K562 (cell line): Measurements from ENCODE around the gene TCF25. TPM values are rescaled to one million over a fixed set of nuclear protein-coding genes. Genes with fewer than 3 reads are reported as not detected.

Experiments used
- ATAC-seq: fragments of 200-7000 bp; cut with Tn5 transposase; 3 replicates; pipeline ENCODE4 v1.9.1; 2020; ENCODE audit warnings: moderate library complexity
- BruUV-seq: library from RNA; stranded (reverse); fragments of 400-500 nt; replicated peaks from 2 replicates; lab custom pipeline; 2021; lab: Mats Ljungman, UMichigan
- CTCF ChIA-PET: fragments of 300-600 bp; formaldehyde crosslinking; extraction: SDS; loops from one replicate; lab custom pipeline; 2021; ENCODE audit warnings: low intra/inter-chr PET ratio; lab: Yijun Ruan, JAX
- POLR2A ChIA-PET: fragments of 300-600, 350-650 bp; sonication (Branson Sonifier 250); formaldehyde crosslinking; extraction: SDS; loops from one replicate; lab custom pipeline; 2021; ENCODE audit warnings: antibody characterized with exemption, inconsistent platforms; lab: Yijun Ruan, JAX
- DNase-seq, 4 experiments: peaks; one replicate each; pipeline versions ENCODE4 v3.0.0 to v3.0.0-alpha.2; 2011 to 2018; ENCODE audit warnings: low spot score in 3 of 4, mixed read lengths in 3 of 4; ENCODE audit errors: extremely low read depth in 1 of 4
- FAIRE-seq: peaks from 2 replicates; lab custom pipeline; 2011; peaks lifted over from hg19 to GRCh38; lab: Jason Lieb, UNC
- H2AFZ ChIP-seq: 2 replicates; pipeline ENCODE4 v1.6.0; 2011; ENCODE audit warnings: low read depth, low read length, control low read depth, inconsistent platforms
- H3K27ac ChIP-seq: fragments of 200-600 bp; 3 replicates; pipeline ENCODE4 v1.8.0; 2011; ENCODE audit warnings: low read depth, mild to moderate bottlenecking, control low read depth, inconsistent platforms, low read length, moderate library complexity, mixed read lengths; ENCODE audit errors: extremely low read depth
- H3K27me3 ChIP-seq, 2 experiments: fragments of 300-600 bp in 1 of 2; 2 replicates in 1 of 2; 3 replicates in 1 of 2; pipeline versions ENCODE4 v1.6.0 to v1.8.0; 2011; ENCODE audit warnings: inconsistent platforms in 2 of 2, low read length in 2 of 2, mild to moderate bottlenecking in 1 of 2, mixed read lengths in 1 of 2, moderate library complexity in 1 of 2; ENCODE audit not compliant: control insufficient read depth in 2 of 2, insufficient read depth in 2 of 2
- H3K36me3 ChIP-seq: fragments of 300-600 bp; 3 replicates; pipeline ENCODE4 v1.8.0; 2011; ENCODE audit warnings: mild to moderate bottlenecking, low read length, inconsistent platforms; ENCODE audit not compliant: control insufficient read depth, insufficient read depth
- H3K4me1 ChIP-seq, 2 experiments: fragments of 200-600 bp in 1 of 2; replicated peaks in 1 of 2; 2 replicates in 1 of 2; 3 replicates in 1 of 2; pipeline versions ENCODE4 v1.5.1 to v1.8.0; 2011; ENCODE audit warnings: inconsistent platforms in 2 of 2, low read length in 2 of 2, mild to moderate bottlenecking in 1 of 2, mixed read lengths in 1 of 2, moderate library complexity in 1 of 2; ENCODE audit not compliant: control insufficient read depth in 2 of 2, insufficient read depth in 2 of 2
- H3K4me2 ChIP-seq: 2 replicates; pipeline ENCODE4 v1.6.1; 2011; ENCODE audit warnings: low read length, control low read depth, inconsistent platforms, mixed read lengths; ENCODE audit not compliant: insufficient read depth
- H3K4me3 ChIP-seq: fragments of 200-600 bp; sonication (generic), shearing (Covaris generic); 2 replicates; pipeline ENCODE4 v1.5.1; 2016; ENCODE audit warnings: control low read depth, inconsistent platforms
- H3K79me2 ChIP-seq: fragments of 200-600 bp; 3 replicates; pipeline ENCODE4 v1.8.0; 2011; ENCODE audit warnings: low read length, inconsistent platforms; ENCODE audit not compliant: control insufficient read depth, insufficient read depth
- H3K9ac ChIP-seq, 2 experiments: 2 replicates each; pipeline versions ENCODE4 v1.6.0 to v1.6.1; 2011; ENCODE audit warnings: low read depth in 2 of 2, low read length in 2 of 2, control low read depth in 1 of 2, inconsistent platforms in 1 of 2, mild to moderate bottlenecking in 1 of 2, mixed read lengths in 1 of 2; ENCODE audit not compliant: insufficient read depth in 1 of 2
- H3K9me1 ChIP-seq: one replicate; pipeline ENCODE4 v1.6.0; 2011; ENCODE audit warnings: inconsistent platforms, mild to moderate bottlenecking, low read length, moderate library complexity; ENCODE audit not compliant: control insufficient read depth, insufficient read depth
- H3K9me3 ChIP-seq: replicated peaks from 2 replicates; pipeline ENCODE4 v1.5.1; 2011; ENCODE audit warnings: low read depth, low read length, inconsistent platforms; ENCODE audit not compliant: control insufficient read depth, insufficient read depth
- H4K20me1 ChIP-seq: replicated peaks from 2 replicates; pipeline ENCODE4 v1.6.1; 2011; ENCODE audit warnings: low read length, inconsistent platforms, mixed read lengths; ENCODE audit not compliant: control insufficient read depth, insufficient read depth
- GATAD2B ChIP-seq: fragments of 450-650 bp; IDR thresholded peaks from 2 replicates; pipeline ENCODE4 v1.6.1; 2017; ENCODE audit warnings: mild to moderate bottlenecking, borderline replicate concordance
- ILF3 ChIP-seq: fragments of 450-650 bp; IDR thresholded peaks from 2 replicates; pipeline ENCODE4 v1.6.1; 2018; ENCODE audit warnings: antibody characterized with exemption, mild to moderate bottlenecking, moderate library complexity, borderline replicate concordance
- KLF16 ChIP-seq: IDR thresholded peaks from 2 replicates; pipeline ENCODE4 v1.6.1; 2016; ENCODE audit warnings: antibody characterized with exemption
- NCOA4 ChIP-seq: fragments of 450-650 bp; IDR thresholded peaks from 2 replicates; pipeline ENCODE4 v1.6.1; 2018; ENCODE audit warnings: mild to moderate bottlenecking; ENCODE audit not compliant: partially characterized antibody
- PHF8 ChIP-seq: fragments of 200-600 bp; sonication (generic); IDR thresholded peaks from 2 replicates; pipeline ENCODE4 v1.6.1; 2012; ENCODE audit warnings: mixed run types, mild to moderate bottlenecking, inconsistent platforms, low read length, moderate library complexity, borderline replicate concordance
- SIRT6 ChIP-seq: IDR thresholded peaks from one replicate; pipeline ENCODE4 v1.6.1; 2012; ENCODE audit warnings: low read depth, mild to moderate bottlenecking, control low read depth, inconsistent platforms, low read length, moderate library complexity
- ZBTB17 ChIP-seq: fragments of 450-650 bp; formaldehyde crosslinking; IDR thresholded peaks from 2 replicates; pipeline ENCODE4 v1.4.0; 2020; ENCODE audit warnings: mild to moderate bottlenecking
- ZFPM2 ChIP-seq: fragments of 250-450 bp; sonication (Bioruptor Pico); IDR thresholded peaks from 2 replicates; pipeline ENCODE4 v1.5.1; 2022; ENCODE audit warnings: mild to moderate bottlenecking
- ZNF239 ChIP-seq: fragments of 250-450 bp; sonication (Bioruptor Pico); IDR thresholded peaks from 2 replicates; pipeline ENCODE4 v1.4.0; 2020; ENCODE audit warnings: mild to moderate bottlenecking
- ZNF707 ChIP-seq: fragments of 250-450 bp; sonication (Bioruptor Pico); conservative IDR thresholded peaks from 2 replicates; pipeline ENCODE4 v1.8.0; 2022; ENCODE audit warnings: inconsistent platforms, mild to moderate bottlenecking, moderate library complexity
- WGBS: fragments of 100-300 bp; shearing (Covaris generic); methylation state at CpG from one replicate; pipeline ENCODE4 v1.1.6; 2016; ENCODE audit warnings: low coverage, mixed read lengths; ENCODE audit not compliant: insufficient coverage; ENCODE audit errors: missing lambda C conversion rate; 5-methylcytosine and 5-hydroxymethylcytosine counted together
- in situ Hi-C: fragments of 300-500 bp; cut with MboI; formaldehyde crosslinking; loops from 4 replicates; pipeline ENCODE4 v1.15.0; 2018; ENCODE audit warnings: inconsistent platforms, mixed read lengths
- intact Hi-C: fragments of 100-400 bp; cut with micrococcal nuclease; formaldehyde crosslinking; loops from 2 replicates; pipeline ENCODE4 v1.14.2; 2022
- polyA plus RNA-seq, 8 experiments: library from polyadenylated mRNA; depleted of rRNA in 4 of 8; stranded (reverse) in 5 of 8; unstranded in 3 of 8; fragments of >200 nt; fragmentation: Nextera tagmentation in 2 of 8; fragmentation: Illumina TruSeq in 1 of 8; extraction: Ambion mirVana in 2 of 8; extraction: Trizol in 1 of 8; gene quantifications; 2 replicates each; pipeline versions ENCODE4 v1.2.1 to v1.2.3, GENCODE V29; 2011 to 2014; ENCODE audit warnings: inconsistent platforms in 1 of 8, missing spikeins in 1 of 8
- total RNA-seq, 7 experiments: library from RNA; depleted of rRNA in 6 of 7; stranded (reverse); fragments of >200 nt in 6 of 7; fragmentation: Illumina TruSeq in 2 of 7; extraction: Trizol in 2 of 7; gene quantifications; 2 replicates each; pipeline versions ENCODE4 v1.2.1 to v1.2.3, GENCODE V29; 2011 to 2021; ENCODE audit warnings: low replicate concordance in 1 of 7
- TF ChIP-seq, protein P1 (sequence below): fragments of 450-650 bp; IDR thresholded peaks from 2 replicates; pipeline ENCODE4 v1.6.1; 2016; ENCODE audit warnings: low read depth
- TF ChIP-seq, protein P2 (sequence below): fragments of 450-650 bp; formaldehyde crosslinking; IDR thresholded peaks from 2 replicates; pipeline ENCODE4 v1.4.0; 2022; ENCODE audit warnings: missing genetic modification characterization

The TCF25 gene
- total and polyA plus RNA-seq, 9 of the 15 experiments (the other 6 are each of a cell fraction or from before 2014, with no cell fraction given): 9.0 to 154 (median 83.8) TPM

DNA sequence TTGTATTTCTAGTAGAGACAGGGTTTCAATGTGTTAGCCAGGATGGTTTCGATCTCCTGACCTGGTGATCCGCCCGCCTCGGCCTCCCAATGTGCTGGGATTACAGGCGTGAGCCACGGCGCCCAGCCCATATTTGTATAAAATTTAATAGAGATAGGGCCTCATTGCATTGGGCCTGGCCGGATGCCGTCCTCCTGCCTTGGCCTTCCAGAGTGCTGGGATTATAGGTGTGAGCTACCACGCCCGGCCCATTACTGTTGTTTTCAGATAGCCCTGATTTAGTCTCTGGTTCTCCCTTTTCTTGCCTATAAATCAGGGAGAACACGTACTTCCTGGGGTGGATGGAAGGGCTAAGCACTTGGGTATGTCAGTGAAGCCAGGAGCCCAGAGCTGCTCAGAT lies 78.7 kb downstream of the TCF25 start:
- peaks cover 3% of the 10 kb centered on the region for H3K9me1 ChIP-seq
- DNase-seq (no peak), ATAC-seq (no peak), FAIRE-seq (no peak)
- CTCF ChIA-PET: no interaction called here
- H3K27me3 ChIP-seq: no peaks in the 10 kb centered on the region
- in situ Hi-C loops: no loop called here
- H2AFZ ChIP-seq: no peak overlapping the region
- no TSS peak for BruUV-seq
- WGBS: 88% methylated on average over 12 of the region's 12 CpGs
- H3K4me3 ChIP-seq: no peak overlapping the region
- no peaks in the 10 kb centered on the region for H4K20me1 ChIP-seq
- peaks cover 29% of the 10 kb centered on the region; the same call in 1 of the 3 replicates for H3K36me3 ChIP-seq
- H3K9ac ChIP-seq: no peak overlapping the region
- intact Hi-C loops: no loop called here
- no peak overlapping the region for H3K4me2 ChIP-seq
- no peaks in the 10 kb centered on the region for H3K9me3 ChIP-seq
- TF ChIP-seq NCOA4: no peak
- no peak for TF ChIP-seq ZFPM2 (CRISPR knock-in tag)
- TF ChIP-seq SIRT6: no peak
- TF ChIP-seq GATAD2B: no peak
- TF ChIP-seq PHF8: no peak
- TF ChIP-seq, protein P1, sequence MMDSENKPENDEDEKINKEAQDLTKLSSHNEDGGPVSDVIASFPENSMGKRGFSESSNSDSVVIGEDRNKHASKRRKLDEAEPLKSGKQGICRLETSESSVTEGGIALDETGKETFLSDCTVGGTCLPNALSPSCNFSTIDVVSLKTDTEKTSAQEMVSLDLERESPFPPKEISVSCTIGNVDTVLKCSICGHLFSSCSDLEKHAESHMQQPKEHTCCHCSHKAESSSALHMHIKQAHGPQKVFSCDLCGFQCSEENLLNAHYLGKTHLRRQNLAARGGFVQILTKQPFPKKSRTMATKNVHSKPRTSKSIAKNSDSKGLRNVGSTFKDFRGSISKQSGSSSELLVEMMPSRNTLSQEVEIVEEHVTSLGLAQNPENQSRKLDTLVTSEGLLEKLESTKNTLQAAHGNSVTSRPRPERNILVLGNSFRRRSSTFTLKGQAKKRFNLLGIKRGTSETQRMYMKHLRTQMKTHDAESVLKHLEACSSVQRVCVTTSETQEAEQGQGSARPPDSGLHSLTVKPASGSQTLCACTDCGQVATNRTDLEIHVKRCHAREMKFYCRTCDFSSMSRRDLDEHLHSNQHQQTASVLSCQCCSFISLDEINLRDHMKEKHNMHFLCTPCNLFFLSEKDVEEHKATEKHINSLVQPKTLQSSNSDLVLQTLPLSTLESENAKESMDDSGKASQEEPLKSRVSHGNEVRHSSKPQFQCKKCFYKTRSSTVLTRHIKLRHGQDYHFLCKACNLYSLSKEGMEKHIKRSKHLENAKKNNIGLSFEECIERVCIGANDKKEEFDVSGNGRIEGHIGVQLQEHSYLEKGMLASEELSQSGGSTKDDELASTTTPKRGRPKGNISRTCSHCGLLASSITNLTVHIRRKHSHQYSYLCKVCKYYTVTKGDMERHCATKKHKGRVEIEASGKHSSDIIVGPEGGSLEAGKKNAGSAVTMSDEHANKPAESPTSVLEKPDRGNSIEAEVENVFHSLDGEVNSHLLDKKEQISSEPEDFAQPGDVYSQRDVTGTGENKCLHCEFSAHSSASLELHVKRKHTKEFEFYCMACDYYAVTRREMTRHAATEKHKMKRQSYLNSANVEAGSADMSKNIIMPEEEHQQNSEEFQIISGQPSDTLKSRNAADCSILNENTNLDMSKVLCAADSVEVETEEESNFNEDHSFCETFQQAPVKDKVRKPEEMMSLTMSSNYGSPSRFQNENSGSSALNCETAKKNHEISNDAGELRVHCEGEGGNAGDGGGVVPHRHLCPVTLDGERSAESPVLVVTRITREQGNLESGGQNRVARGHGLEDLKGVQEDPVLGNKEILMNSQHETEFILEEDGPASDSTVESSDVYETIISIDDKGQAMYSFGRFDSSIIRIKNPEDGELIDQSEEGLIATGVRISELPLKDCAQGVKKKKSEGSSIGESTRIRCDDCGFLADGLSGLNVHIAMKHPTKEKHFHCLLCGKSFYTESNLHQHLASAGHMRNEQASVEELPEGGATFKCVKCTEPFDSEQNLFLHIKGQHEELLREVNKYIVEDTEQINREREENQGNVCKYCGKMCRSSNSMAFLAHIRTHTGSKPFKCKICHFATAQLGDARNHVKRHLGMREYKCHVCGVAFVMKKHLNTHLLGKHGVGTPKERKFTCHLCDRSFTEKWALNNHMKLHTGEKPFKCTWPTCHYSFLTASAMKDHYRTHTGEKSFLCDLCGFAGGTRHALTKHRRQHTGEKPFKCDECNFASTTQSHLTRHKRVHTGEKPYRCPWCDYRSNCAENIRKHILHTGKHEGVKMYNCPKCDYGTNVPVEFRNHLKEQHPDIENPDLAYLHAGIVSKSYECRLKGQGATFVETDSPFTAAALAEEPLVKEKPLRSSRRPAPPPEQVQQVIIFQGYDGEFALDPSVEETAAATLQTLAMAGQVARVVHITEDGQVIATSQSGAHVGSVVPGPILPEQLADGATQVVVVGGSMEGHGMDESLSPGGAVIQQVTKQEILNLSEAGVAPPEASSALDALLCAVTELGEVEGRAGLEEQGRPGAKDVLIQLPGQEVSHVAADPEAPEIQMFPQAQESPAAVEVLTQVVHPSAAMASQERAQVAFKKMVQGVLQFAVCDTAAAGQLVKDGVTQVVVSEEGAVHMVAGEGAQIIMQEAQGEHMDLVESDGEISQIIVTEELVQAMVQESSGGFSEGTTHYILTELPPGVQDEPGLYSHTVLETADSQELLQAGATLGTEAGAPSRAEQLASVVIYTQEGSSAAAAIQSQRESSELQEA: no peak
- no peak for TF ChIP-seq ZNF707
- TF ChIP-seq ZNF239 (CRISPR knock-in tag): no peak
- no peak for TF ChIP-seq ZBTB17 (CRISPR knock-in tag)
- no peak for TF ChIP-seq ILF3
- TF ChIP-seq, protein P2, sequence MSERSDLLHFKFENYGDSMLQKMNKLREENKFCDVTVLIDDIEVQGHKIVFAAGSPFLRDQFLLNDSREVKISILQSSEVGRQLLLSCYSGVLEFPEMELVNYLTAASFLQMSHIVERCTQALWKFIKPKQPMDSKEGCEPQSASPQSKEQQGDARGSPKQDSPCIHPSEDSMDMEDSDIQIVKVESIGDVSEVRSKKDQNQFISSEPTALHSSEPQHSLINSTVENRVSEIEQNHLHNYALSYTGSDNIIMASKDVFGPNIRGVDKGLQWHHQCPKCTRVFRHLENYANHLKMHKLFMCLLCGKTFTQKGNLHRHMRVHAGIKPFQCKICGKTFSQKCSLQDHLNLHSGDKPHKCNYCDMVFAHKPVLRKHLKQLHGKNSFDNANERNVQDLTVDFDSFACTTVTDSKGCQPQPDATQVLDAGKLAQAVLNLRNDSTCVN (CRISPR knock-in tag): no peak
- TF ChIP-seq KLF16: no peak
- POLR2A ChIA-PET: no interaction called here
- H3K4me1 ChIP-seq: peaks cover 0 to 32% of the 10 kb centered on the region in 2 experiments; a peak in 3 of 5 replicates
- H3K79me2 ChIP-seq: peaks cover 9% of the 10 kb centered on the region
- no peak overlapping the region for H3K27ac ChIP-seq
